Esophagus muscularis mucosa (tissue), 3 donors: ENCODE measurements around the gene SYF2.

Experiments used
- CTCF ChIP-seq, 3 experiments: fragments of 200-600 bp in 2 of 3; fragments of 450-650 bp in 1 of 3; sonication (generic) in 2 of 3; IDR thresholded peaks; one replicate each; pipeline ENCODE4 v1.5.1; 2017 to 2019; ENCODE audit warnings: antibody characterized with exemption in 3 of 3, mild to moderate bottlenecking in 2 of 3, moderate library complexity in 1 of 3
- POLR2A ChIP-seq: fragments of 450-650 bp; IDR thresholded peaks from one replicate; pipeline ENCODE4 v1.6.1; 2017; ENCODE audit warnings: antibody characterized with exemption, moderate library complexity, mild to moderate bottlenecking, low read depth
- POLR2AphosphoS5 ChIP-seq, 2 donors: sonication (generic); formaldehyde crosslinking; IDR thresholded peaks; one replicate each; pipeline ENCODE4 v1.6.1; 2017; ENCODE audit warnings: antibody characterized with exemption in 2 of 2

DNA sequence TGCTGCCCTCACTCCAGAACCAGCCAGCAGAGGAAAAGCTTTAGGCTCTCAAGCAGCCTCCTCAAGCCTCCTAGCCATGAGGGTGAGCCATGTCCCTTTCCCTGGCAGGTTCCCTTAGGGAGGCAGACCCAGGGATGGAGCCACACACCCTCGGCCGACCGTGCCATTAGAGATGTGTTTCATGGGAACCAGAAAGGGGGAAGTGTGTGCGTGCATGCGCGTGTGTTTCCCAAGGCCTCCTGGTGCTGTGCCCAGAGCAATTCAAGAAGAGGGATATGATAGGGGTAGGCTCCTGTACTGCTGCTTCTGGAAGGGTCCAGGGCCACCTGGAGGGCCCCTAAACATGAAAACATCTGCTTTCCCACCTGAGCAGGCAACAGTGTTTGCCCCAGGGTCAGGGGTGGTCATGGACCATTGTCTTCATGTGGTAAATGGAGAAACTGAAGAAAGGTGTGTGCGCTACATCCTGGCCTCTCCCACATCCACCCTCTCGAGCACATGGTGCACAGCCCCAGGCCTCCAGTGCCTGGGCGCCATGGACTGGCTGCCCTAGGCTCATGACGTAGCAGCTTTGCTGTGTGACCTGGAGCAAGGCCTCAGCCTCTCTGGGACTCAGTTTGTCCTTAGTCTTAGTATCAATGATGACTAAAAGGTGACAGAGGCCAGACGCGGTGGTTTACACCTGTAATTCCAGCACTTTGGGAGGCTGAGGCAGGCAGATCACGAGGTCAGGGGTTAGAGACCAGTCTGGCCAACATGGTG lies 48.1 kb downstream of the SYF2 start:
- TF ChIP-seq CTCF (IDR thresholded peaks at IDR 0.05) (no peak), POLR2A (no peak), POLR2AphosphoS5 (IDR thresholded peaks at IDR 0.05) (no peak)
